Activated CD8-positive, alpha-beta memory T cell treated with anti-CD3 and anti-CD28 coated beads for 48 hours (primary cell): ENCODE results near the gene SSPN.

Source experiments
- DNase-seq, 3 experiments: peaks; one replicate each; pipeline ENCODE4 v3.0.0-alpha.2; 2020; ENCODE audit warnings: low read depth in 2 of 3, low spot score in 2 of 3

The SSPN gene

GRCh38 chr12:26255893-26256645, 60.7 kb downstream of the SSPN start:
- no peak for DNase-seq

- no peak for DNase-seq
Observed at GRCh38 chr12:26264215-26264838, 69.0 kb downstream of the SSPN start.

GRCh38 chr12:26265606-26266005, 70.2 kb downstream of the SSPN start:
- DNase-seq, result no peak

GRCh38 chr12:26266881-26267280, 71.5 kb downstream of the SSPN start:
- DNase-seq, result no peak

DNA sequence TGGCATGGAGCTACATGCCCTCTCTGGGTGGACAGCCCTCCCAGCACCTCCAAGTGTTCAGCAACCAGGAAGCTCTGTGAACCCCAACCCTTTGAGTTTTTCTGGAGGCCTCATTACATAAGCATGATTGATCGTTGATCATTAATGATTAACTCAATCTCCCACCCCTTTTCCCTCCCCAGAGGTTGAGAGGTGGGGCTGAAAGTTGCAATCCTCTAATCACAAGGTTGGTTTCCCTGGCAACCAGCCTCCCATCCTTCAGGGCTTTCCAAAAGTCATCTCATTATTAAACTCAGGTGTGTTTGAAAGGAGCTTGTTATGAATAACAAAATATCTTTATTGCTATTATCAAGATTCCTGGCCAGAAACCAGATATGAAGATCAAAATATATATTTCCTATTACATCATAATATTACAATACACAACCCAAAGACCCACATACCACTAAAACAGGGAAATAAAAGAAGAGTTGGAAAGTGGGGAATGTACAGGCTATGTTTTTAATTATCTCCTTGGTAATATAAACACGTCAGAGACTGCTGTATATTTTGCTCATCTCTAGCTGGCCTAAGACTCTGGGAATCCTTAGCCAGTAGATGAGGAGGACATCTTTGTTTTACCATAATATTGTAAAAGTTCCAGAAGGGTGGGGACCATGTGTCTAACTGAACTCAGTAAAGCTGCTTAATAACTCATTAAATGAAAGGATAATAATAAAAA, 73.6 kb downstream of the SSPN start:
- DNase-seq, result no peak

- DNase-seq, result no peak
Observed at GRCh38 chr12:26269562-26270284, 74.3 kb downstream of the SSPN start.

DNA sequence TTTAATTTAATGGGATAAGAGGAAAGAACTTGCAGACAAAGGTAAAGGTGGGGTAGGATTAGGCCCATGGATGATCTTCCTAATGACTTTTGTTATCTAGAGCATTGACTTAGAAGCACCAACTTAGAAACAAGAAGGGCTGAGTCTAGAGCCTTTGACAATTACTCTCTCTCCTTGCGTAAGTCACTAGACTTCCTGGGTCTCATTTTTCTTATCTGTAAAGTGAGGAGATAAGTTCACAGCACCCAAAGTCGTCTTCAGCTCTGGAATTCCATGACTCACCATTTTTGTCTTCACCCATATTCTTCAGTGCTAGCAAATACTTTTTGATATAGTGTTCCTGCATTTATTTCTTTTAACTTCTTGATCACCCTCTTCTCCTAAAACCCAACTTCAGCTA, 75.7 kb downstream of the SSPN start:
- no peak for DNase-seq

DNA sequence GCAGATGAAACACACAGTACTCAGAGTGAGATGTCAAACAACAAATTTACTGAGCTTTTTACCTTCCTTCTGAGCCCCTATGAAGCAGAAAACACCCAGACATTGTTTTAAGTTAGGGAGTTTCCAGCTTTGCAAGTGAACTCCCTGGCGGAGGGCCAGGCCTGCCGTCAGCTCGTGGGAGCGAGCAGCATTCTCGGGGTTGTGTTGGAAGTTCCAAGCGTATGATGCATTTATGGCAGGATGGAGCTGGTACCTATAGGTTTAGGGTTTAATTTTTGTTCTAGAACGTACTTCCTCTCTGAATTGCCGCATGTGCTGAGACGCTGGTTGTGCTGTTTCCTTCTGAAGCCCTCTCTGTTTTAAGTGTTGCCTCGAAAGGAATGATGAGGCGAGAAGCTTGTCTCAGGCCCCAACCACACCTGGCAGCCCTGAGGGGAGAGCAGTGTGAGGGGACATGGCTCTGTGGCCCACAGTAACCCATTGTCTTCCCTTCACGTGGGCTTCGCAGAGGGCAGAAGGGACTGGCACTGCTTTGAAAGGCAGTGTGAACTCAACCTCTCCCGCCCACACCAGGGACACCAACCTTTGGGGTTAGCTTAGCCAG, 76.6 kb downstream of the SSPN start:
- DNase-seq, result no peak

GRCh38 chr12:26272851-26273250, 77.5 kb downstream of the SSPN start:
- no peak for DNase-seq

DNA sequence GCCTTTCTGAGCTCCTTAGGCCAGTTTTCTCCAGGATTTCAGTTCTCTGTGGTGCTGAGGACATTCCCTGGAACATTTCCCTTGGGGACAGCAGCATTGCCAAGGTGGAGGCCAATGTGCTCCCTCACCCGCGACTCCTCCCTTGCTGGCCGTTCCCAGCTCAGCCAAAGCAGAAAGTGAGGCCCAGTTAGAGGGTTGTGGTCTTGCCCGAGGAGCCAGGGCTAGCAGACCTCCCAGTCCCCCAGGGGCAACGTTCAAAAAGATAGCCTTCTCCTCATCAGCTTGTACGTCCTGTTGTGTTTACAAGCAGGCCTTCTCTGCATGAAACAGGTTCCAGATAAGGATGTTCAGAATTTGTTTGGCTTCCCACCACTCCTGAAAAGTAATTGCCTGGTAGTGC, 78.4 kb downstream of the SSPN start:
- no peak for DNase-seq

DNA sequence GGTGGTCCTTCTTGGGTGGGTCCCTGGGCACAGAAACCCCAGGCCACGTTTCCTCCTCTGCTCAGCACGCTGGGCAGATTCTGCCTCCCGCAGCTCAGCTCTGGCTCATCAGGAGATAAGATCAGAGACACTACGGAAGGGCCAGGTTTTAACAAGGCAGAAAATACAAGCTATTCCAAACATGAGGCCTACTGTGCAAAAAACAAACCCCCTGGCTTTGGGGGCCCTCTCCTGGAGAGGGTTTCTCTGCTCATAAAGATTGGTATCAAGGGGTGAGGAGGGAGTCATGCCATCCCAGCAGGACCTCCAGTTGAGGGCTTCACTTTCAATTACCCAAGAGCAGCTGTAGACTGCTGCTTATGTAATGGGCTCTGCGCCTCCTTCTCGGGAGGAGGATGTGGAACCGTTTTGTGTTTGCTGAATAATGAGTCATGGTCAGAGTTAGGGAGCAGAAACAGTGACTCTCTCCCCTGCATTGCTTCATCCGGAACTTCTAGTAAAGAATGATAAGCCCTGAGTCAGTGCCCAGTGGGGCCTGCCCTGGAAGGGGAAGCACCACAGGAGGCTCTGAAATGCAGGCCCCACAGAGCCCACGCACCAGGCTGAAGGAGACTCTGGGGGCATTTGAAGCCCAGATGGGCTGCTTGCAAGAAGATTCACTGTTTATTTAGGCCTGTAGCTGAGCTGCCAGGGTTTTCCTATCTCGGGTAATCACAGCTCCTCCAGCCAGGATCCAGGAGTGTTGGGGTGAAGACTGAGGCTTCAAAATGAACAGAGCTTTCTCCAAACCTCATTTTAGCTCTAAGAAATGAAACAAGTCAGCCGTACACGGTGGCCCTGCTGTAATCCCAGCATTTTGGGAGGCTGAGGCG, 79.3 kb downstream of the SSPN start:
- DNase-seq, result peak in 2 of 3 experiments; percentile 31 to 36

GRCh38 chr12:26275313-26276131, 80.1 kb downstream of the SSPN start:
- no peak for DNase-seq

- no peak for DNase-seq
Observed at GRCh38 chr12:26276709-26277108, 81.3 kb downstream of the SSPN start.

- no peak for DNase-seq
Observed at GRCh38 chr12:26277506-26278246, 82.3 kb downstream of the SSPN start.

GRCh38 chr12:26278266-26278665, 82.9 kb downstream of the SSPN start:
- DNase-seq, result no peak

- DNase-seq, result no peak
Observed at GRCh38 chr12:26278666-26279065, 83.3 kb downstream of the SSPN start.

GRCh38 chr12:26279091-26279490, 83.7 kb downstream of the SSPN start:
- no peak for DNase-seq

DNA sequence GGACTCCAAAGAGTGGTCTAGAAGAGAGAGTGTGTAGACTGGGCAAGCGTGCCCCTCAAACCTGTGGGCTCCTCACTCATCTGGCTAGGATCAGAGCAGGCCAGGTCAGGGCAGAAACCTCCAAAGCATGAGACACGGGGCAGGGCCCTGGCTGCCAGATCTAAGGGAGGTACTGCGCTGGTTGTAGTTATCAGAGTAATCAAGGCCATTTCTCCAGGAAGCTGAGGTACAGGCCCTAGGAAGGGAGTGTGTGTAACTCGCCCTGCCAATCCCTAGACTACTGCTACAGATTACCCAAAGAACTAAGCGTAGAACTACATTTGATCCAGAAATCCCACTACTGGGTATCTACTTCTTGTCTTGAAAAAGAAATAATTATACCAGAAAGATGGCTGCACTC, 84.5 kb downstream of the SSPN start:
- no peak for DNase-seq

GRCh38 chr12:26280869-26281268, 85.5 kb downstream of the SSPN start:
- DNase-seq, result no peak
